ENCODE results near the gene TMEM106C. TPM values are rescaled to one million over a fixed set of nuclear protein-coding genes. Genes with fewer than 3 reads are reported as not detected.

Gene TMEM106C
- total and polyA plus RNA-seq, 10 of the 15 experiments (the other 5 are each of a cell fraction or from before 2014, with no cell fraction given) = 90.2 to 280 (median 161) TPM

- CTCF ChIA-PET = interaction anchor here (0.7 to 1.4 kb wide), 5 partner anchors 10 to 38 kb away, joined by 3 to 7 read pairs (median 3); no protein-coding TSS in a partner anchor
- Histone ChIP-seq H3K4me3 (no peak overlapping the region), H3K4me1 (ENCODE audit: control insufficient read depth, insufficient read depth, low read length) (no peaks in the 10 kb centered on the region), H3K27me3 (replicated peaks in 1 of 2; ENCODE audit: control insufficient read depth in 2 of 2, insufficient read depth in 2 of 2, low read length in 1 of 2) (peaks cover 0 to 3% of the 10 kb centered on the region in 2 experiments; a peak in 3 of 4 replicates), H3K27ac (ENCODE audit: control insufficient read depth, insufficient read depth) (no peak overlapping the region), H2AFZ (ENCODE audit: control insufficient read depth, low read depth, low read length) (no peak overlapping the region), H3K36me3 (ENCODE audit: control insufficient read depth in 2 of 2, insufficient read depth in 2 of 2, low read length in 1 of 2) (no peaks in the 10 kb centered on the region), H3K79me2 (ENCODE audit: control insufficient read depth, insufficient read depth, low read length) (no peaks in the 10 kb centered on the region), H3K4me2 (ENCODE audit: control insufficient read depth, insufficient read depth) (no peak overlapping the region), H4K20me1 (ENCODE audit: control insufficient read depth, insufficient read depth) (no peaks in the 10 kb centered on the region), H3K9me3 (replicated peaks; ENCODE audit: control insufficient read depth, insufficient read depth, low read length) (no peaks in the 10 kb centered on the region), H3K9ac (ENCODE audit: control insufficient read depth, insufficient read depth, low read length) (no peak overlapping the region)
- POLR2A ChIA-PET = no interaction called here
- in situ Hi-C loops (cut with MboI) (no loop called here), intact Hi-C loops (cut with micrococcal nuclease; ENCODE audit: unreplicated experiment) (no loop called here)
- ATAC-seq = no peak
- no peak for FAIRE-seq
- RAD21 ChIA-PET (ENCODE audit: unreplicated experiment) = interaction anchor here (1.3 kb wide), 1 partner anchor 68 kb away, joined by 3 read pairs; no protein-coding TSS in a partner anchor
- WGBS (ENCODE audit: insufficient coverage, insufficient replicate concordance, low lambda C conversion rate, missing lambda C conversion rate) = 54% methylated on average over 4 of the region's 4 CpGs
- no peak for DNase-seq (ENCODE audit: low read depth, low spot score)
- TF ChIP-seq FOXK2 (IDR thresholded peaks at IDR 0.05) (no peak), SREBF2 (IDR thresholded peaks at IDR 0.05; ENCODE audit: low read length) (no peak), RBBP5 (conservative IDR thresholded peaks at IDR 0.05) (no peak), NR2C1 (IDR thresholded peaks at IDR 0.05) (no peak)
- SMC1A ChIA-PET (ENCODE audit: uncharacterized antibody, unreplicated experiment) = no interaction called here
- no TSS peak for BruUV-seq (replicated peaks)
These were observed 24.8 kb upstream of the TMEM106C start for GRCh38 chr12:47938594-47938993.

- Histone ChIP-seq H3K9ac (ENCODE audit: control insufficient read depth, insufficient read depth, low read length) (no peak overlapping the region), H3K79me2 (ENCODE audit: control insufficient read depth, insufficient read depth, low read length) (no peaks in the 10 kb centered on the region), H3K36me3 (ENCODE audit: control insufficient read depth in 2 of 2, insufficient read depth in 2 of 2, low read length in 1 of 2) (no peaks in the 10 kb centered on the region), H3K27ac (ENCODE audit: control insufficient read depth, insufficient read depth) (no peak overlapping the region), H2AFZ (ENCODE audit: control insufficient read depth, low read depth, low read length) (no peak overlapping the region), H3K27me3 (replicated peaks in 1 of 2; ENCODE audit: control insufficient read depth in 2 of 2, insufficient read depth in 2 of 2, low read length in 1 of 2) (peaks cover 0 to 3% of the 10 kb centered on the region in 2 experiments; a peak in 3 of 4 replicates), H4K20me1 (ENCODE audit: control insufficient read depth, insufficient read depth) (no peaks in the 10 kb centered on the region), H3K4me2 (ENCODE audit: control insufficient read depth, insufficient read depth) (no peak overlapping the region), H3K4me3 (no peak overlapping the region), H3K9me3 (replicated peaks; ENCODE audit: control insufficient read depth, insufficient read depth, low read length) (no peaks in the 10 kb centered on the region), H3K4me1 (ENCODE audit: control insufficient read depth, insufficient read depth, low read length) (no peaks in the 10 kb centered on the region)
- ChIA-PET CTCF (interaction anchor here (1.2 kb wide), 1 partner anchor 14 kb away, joined by 3 read pairs; no protein-coding TSS in a partner anchor), RAD21 (ENCODE audit: unreplicated experiment) (interaction anchor here (1.3 kb wide), 1 partner anchor 68 kb away, joined by 3 read pairs; no protein-coding TSS in a partner anchor), SMC1A (ENCODE audit: uncharacterized antibody, unreplicated experiment) (no interaction called here), POLR2A (no interaction called here)
- ATAC-seq (no peak), FAIRE-seq (no peak), DNase-seq (ENCODE audit: low read depth, low spot score) (no peak)
- no peak for TF ChIP-seq ZBTB33 (IDR thresholded peaks at IDR 0.05)
- no TSS peak for BruUV-seq (replicated peaks)
- in situ Hi-C loops (cut with MboI) = no loop called here
- WGBS (ENCODE audit: insufficient coverage, insufficient replicate concordance, low lambda C conversion rate, missing lambda C conversion rate) = 38% methylated on average over 6 of the region's 6 CpGs
- intact Hi-C loops (cut with micrococcal nuclease; ENCODE audit: unreplicated experiment) = no loop called here
These were observed 24.3 kb upstream of the TMEM106C start for GRCh38 chr12:47939009-47939601.

All from GM12878 (cell line).